Activated CD8-positive, alpha-beta memory T cell treated with anti-CD3 and anti-CD28 coated beads for 4 hours (primary cell): ENCODE results near the gene ZNF787.

Source experiments
- DNase-seq, 2 donors: peaks; one replicate each; pipeline ENCODE4 v3.0.0-alpha.2; 2020; ENCODE audit warnings: low read depth in 2 of 2

Gene ZNF787

GRCh38 chr19:56120371-56121179 lies 520 bp downstream of the ZNF787 start:
- peak; percentile 64 to 67 for DNase-seq

DNA sequence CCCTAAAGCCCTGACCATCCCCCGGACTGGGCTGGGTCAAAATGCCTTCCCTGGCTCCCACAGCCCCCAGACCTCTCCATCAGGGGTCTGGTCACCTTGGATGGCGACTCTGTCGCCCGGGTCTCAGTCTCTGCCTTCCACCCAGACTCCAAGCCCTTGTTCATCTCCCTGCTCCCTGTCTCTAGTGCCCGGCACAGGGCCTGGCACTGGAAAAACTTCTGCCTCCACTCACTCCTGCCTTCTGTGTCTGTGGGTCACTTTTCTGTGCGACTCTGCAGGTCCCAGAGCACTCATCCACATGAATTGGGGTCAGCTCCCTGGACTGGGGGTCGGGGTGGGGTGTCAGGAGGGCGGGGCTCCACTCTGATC lies 1.1 kb downstream of the ZNF787 start:
- no peak for DNase-seq

GRCh38 chr19:56119582-56119978 lies 1.5 kb downstream of the ZNF787 start:
- DNase-seq, result no peak

DNA sequence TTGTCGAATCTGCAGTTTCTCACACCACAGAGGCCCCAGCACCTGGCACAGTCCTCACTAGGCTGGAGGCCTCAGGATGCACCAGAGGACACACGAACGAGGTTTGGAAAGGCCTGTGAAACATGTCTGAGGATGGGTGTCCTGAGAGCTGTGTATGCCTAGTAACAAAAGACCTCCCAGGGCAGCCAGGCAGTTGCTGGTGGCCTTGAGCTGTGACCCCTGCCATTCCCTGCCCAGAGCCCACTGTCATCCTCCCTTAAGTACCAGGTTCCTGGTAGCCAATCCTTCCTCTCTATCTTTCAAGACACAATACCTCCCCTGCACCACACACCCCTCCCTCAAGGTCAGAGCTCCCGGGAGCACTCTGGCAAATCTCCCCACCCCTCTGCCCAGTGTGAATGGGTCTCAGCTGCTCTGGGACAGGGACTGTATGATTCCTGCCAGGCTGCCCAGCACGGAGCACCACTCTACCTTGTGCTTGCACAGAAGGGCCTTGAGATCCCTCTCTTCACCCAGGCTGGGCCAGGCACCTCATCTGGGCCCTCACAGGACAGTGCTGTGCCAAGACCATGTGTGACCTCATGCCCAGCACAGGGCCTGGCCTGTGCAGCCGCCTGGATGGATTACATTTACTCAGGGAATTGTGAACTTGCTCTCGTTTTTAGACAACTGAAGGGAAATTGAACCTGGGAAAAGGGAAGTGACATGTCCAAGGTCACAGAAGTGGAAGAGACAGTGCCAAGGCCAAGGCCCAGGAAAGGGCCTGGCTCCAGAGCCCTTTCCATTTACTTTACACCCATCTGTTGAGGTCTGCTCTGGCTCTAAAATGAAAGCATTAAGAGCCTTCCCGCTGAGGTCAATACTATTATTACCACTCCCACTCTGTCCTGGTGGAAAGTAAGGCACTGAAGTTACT lies 2.2 kb downstream of the ZNF787 start:
- DNase-seq, result no peak

DNA sequence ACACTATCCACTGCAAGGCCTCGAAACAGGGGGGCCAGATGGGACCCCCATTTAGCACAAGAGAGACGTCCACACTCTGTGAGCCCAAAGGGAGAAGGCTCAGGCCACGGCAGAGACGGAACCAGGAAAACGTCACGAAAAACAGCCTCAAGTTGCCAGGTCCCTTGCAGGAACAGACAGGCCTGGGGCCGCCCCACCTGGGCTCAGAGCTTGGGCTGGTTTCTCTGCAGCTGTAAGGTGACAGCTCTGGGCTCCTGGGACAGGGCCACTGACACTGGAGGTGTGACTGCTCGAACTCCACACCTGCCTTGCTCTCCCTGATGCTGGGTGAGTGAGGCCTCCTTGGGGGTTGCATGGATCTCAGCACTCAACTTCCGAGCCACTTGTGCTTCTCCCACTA lies 3.2 kb downstream of the ZNF787 start:
- no peak for DNase-seq

DNA sequence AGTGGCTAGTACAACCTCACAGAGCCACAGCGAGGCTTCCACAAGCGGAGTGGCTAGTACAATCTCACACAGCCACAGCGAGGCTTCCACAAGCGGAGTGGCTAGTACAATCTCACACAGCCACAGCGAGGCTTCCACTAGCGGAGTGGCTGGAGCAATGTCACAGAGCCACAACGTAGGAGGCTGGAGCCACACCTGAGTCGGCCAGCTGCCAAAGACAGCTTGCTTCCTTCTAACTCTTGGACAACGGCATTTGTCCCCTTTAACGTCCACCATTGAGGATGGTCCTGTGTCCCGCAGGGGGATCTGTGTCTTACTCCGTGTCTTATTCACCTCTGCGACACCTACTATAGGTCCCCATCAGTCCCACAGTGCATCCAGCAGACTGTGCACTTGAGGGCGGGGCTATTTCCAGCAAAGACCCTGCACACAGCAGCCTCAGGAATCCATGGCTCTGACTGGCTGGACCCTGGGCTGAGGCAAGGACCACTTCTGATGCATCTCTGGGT lies 3.7 kb downstream of the ZNF787 start:
- DNase-seq, result no peak

GRCh38 chr19:56116606-56117005 lies 4.5 kb downstream of the ZNF787 start:
- no peak for DNase-seq

GRCh38 chr19:56115490-56115889 lies 5.6 kb downstream of the ZNF787 start:
- no peak for DNase-seq

DNA sequence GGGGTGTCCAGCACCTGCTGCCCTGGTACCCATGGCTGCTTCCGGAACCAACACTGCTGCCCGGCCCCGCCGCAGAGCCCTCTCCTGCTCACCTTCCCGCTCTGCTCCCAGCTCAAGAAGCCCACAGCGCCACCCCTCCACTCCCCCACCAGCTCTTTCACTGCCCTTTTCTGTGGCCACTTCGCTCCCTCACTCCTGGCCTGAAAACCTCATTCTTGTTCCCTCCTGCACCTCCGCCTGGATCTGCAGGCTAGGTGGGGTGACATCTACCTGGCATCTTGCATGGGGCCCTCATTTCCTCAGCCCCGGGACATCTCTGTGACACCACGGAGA lies 6.4 kb downstream of the ZNF787 start:
- no peak for DNase-seq

- DNase-seq, result no peak
Measured at GRCh38 chr19:56114051-56114777, 6.9 kb downstream of the ZNF787 start.

- DNase-seq, result no peak
Measured at GRCh38 chr19:56113074-56113632, 7.9 kb downstream of the ZNF787 start.

- DNase-seq, result no peak
Measured at GRCh38 chr19:56112313-56112709, 8.8 kb downstream of the ZNF787 start.

GRCh38 chr19:56111601-56112312 lies 9.3 kb downstream of the ZNF787 start:
- peak; percentile 15 to 24 for DNase-seq

DNA sequence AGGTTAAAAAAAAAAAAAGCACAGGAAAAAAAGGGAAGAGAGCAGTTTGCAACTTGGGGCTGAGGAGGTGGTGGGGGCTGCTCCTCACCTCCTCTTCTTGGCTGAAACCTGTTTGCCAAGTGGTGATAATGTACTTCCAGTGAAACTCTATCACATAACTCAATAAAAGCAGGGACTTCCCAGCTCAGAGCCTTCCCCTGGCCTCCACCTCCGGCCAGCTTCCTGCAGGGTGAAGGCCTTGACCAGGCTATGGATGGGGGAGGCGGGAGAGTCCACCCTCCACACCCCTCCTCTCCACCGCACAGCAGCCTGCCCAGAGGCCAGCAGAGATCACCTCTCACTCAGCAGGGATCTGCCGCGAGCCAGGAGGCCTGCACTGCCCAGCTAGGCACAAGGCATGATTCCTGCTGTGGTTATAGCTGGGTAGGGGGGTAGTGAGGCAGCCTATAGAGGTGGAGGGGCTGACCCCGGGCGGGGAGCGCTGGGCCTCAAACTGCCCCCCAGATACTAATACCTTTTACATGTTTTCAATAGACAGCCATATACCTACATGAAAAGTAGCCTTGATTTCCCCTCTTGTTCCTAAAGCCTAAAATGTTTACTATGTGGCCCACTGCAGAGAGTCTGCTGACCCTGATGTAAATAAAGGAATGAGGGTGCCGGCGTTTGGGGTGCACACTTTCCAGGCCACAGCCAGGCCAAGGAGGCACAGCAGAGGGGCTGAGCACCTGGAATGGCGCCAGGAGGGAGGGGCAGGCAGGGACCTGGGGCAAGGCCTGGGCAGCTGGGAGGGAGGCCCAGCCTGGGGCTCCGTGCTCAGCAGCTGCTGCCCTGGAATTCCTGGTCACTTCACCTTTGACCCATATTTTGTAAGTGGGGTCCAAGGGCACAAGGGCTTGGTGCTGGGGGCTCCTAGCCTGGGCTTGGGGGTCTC lies 10.3 kb downstream of the ZNF787 start:
- no peak for DNase-seq

- DNase-seq, result no peak
Measured at GRCh38 chr19:56109226-56109625, 11.9 kb downstream of the ZNF787 start.

- no peak for DNase-seq
Measured at GRCh38 chr19:56108447-56109195, 12.5 kb downstream of the ZNF787 start.

DNA sequence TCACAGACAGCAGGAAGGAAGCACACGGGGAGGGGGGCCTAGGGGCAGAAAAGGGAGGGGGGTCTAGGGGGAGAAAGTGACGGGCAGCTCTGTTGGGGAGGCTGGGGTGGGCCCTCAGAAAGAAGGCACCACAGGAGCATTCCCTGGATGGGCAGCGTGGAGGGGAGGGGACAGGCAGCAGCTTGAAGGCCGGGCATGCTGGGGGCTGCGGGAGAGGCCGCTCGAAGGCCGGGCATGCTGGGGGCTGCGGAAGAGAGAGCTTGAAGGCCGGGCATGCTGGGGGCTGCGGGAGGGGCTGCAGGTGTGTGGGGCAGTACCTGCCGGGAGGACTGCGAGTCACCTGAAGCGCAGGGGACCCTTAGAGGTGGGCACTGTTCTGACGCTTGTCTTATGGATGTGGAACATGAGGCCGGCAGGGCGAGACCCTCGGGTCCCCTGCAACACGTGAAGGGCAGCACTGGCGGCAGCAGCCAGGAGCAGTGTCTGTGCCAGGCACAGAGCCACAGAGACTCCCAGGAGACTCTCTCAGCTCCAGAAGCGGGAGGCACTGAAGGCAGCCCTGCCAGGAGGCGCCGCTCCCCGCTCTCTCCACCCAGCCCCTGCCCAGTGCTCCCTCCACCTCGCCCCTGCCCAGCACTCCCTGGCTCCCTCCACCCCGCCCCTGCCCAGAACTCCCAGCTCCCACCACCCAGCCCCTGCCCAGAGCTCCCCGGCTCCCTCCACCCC lies 13.3 kb downstream of the ZNF787 start:
- no peak for DNase-seq

- no peak for DNase-seq
Measured at GRCh38 chr19:56106993-56107392, 14.1 kb downstream of the ZNF787 start.

GRCh38 chr19:56106397-56106849 lies 14.7 kb downstream of the ZNF787 start:
- DNase-seq, result no peak
